Skin epidermis (tissue), 12 donors: ENCODE results near the gene MGAT5.
"Not testable (repeated sequence)": the region's sequence is repeated elsewhere in the genome, so short reads cannot be mapped to it uniquely, and the experiment has no call there.

Experiments
- H3K27ac ChIP-seq, 21 experiments: fragments of 200-600 bp; sonication (generic) in 11 of 21; one replicate each; pipeline ENCODE4 v1.5.0; 2020; ENCODE audit warnings: mild to moderate bottlenecking in 3 of 21, inconsistent platforms in 2 of 21, moderate library complexity in 2 of 21
- H3K4me3 ChIP-seq, 7 experiments: fragments of 200-600 bp; sonication (generic) in 2 of 7; one replicate each; pipeline ENCODE4 v1.5.0; 2020; ENCODE audit warnings: inconsistent platforms in 2 of 7, mild to moderate bottlenecking in 2 of 7, moderate library complexity in 1 of 7

Gene MGAT5

GRCh38 chr2:134465228-134466105 is 211.6 kb downstream of the MGAT5 start:
- H3K27ac ChIP-seq: no peak overlapping the region

DNA sequence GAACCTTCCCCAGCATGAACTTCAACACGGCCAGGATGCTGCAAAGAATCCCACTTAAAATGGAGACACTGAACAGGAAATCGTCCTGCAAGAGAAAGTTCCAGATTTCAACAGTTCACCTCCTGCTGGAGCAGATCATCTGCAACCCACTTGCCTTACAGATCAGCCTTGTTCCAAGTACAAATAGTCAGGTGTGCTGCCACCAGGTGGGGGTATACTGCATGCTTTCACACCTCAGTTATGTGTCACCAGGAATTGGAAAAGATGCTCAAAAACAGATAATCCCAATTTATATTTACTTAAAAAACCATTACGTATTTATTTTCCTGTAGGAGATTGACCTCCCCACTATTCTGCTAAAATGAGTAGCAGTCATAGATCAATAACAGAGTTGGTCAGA is 212.3 kb downstream of the MGAT5 start:
- Histone ChIP-seq H3K4me3 (no peak overlapping the region), H3K27ac (no peak overlapping the region)

More at GRCh38 chr2:134465228-134466105, 211.6 kb downstream of the MGAT5 start:
- H3K4me3 ChIP-seq: no peak overlapping the region

- H3K27ac ChIP-seq: no peak overlapping the region
These were observed 214.3 kb downstream of the MGAT5 start for GRCh38 chr2:134468164-134468563.

DNA sequence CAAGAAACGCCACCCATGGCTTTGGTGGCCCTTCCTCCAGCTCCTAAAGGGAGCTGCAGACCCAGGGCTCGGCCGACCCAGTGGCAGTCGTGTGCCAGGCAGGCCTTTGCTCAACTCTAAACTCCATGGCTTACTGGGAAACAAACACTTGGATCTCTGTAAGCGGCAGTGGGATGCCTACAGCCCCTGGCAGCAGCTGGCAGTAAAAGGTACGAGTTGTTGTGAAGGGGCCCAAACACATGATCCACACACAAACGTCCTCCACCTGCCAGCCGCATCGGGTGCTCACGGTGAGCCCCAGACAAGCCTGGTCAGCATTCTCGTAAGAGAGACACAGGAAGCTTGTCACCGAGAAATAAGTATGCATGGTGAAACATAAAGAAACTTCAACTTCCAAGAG is 214.9 kb downstream of the MGAT5 start:
- H3K4me3 ChIP-seq: no peak overlapping the region
- no peak overlapping the region for H3K27ac ChIP-seq

More at GRCh38 chr2:134468164-134468563, 214.3 kb downstream of the MGAT5 start:
- no peak overlapping the region for H3K4me3 ChIP-seq

- H3K4me3 ChIP-seq: no peak overlapping the region
- no peak overlapping the region for H3K27ac ChIP-seq
These were observed 215.7 kb downstream of the MGAT5 start for GRCh38 chr2:134469516-134470115.

GRCh38 chr2:134470561-134471168 is 216.8 kb downstream of the MGAT5 start:
- no peak overlapping the region for H3K4me3 ChIP-seq
- H3K27ac ChIP-seq: no peak overlapping the region

GRCh38 chr2:134476982-134477381 is 223.1 kb downstream of the MGAT5 start:
- H3K27ac ChIP-seq, H3K4me3 ChIP-seq: not testable (repeated sequence)

DNA sequence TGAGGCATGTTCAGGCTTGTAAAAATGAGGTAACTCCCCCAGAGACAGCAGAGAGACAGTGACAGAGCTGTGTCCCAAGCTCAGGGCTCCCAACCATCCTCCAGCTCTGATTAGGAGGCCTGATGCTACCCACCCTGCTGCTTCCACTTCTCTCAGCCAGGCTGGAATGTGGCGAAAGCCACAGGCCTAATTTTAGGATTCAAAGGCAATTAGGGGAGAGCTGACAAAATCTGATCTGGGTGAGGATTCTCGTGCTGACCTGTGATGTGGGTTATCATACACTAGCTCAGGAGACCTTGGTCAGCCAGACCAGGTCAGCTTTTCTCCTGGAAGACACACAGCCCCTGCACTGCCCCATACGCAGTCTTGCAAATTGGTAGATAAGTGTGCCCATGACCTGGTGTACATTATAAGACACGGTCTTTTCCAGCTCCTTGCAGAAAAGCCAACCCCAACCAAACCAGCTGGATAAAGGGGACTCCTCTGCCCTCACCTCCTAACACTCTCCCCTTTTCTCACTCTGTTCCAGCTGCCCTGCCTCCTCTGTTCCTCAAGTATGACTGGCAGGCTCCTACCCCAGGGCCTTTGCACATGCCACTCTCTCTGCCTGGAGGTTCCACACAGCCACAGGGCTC is 225.9 kb downstream of the MGAT5 start:
- no peak overlapping the region for H3K4me3 ChIP-seq
- no peak overlapping the region for H3K27ac ChIP-seq

GRCh38 chr2:134482131-134482723 is 228.4 kb downstream of the MGAT5 start:
- Histone ChIP-seq H3K4me3 (no peak overlapping the region), H3K27ac (no peak overlapping the region)

DNA sequence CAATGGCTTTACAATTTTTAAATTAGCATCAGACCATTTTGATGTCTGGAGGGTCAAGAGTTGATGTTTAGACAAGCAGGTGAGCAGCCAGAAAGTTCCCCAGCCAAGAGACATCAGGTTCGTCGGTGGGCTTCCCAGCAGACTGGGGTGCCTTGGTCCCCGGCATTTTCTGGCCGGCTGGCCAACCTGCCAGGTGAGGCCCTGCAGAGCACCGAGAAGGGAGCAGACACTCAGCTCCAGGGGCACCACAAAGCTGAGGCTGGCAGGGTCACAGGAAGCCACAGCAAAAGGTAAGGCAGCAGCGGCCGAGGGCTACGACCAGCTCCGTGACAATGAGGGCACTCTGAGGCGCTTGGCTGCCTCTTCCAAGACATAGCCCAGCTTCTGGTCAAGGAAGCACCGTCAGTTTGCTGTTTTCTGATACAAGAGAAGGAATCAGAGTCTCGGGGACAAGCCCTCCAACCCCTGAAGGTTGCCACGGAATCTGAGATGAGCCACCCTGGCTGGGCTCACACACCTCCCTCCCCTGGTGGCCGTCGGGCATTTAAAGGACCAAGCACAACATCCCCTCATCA is 229.0 kb downstream of the MGAT5 start:
- Histone ChIP-seq H3K4me3 (no peak overlapping the region), H3K27ac (no peak overlapping the region)

GRCh38 chr2:134489732-134490384 is 236.0 kb downstream of the MGAT5 start:
- H3K27ac ChIP-seq: no peak overlapping the region
- H3K4me3 ChIP-seq: no peak overlapping the region

GRCh38 chr2:134490559-134490958 is 236.7 kb downstream of the MGAT5 start:
- Histone ChIP-seq H3K4me3 (no peak overlapping the region), H3K27ac (no peak overlapping the region)

GRCh38 chr2:134491022-134491421 is 237.2 kb downstream of the MGAT5 start:
- Histone ChIP-seq H3K4me3 (no peak overlapping the region), H3K27ac (no peak overlapping the region)

- no peak overlapping the region for H3K27ac ChIP-seq
These were observed 238.0 kb downstream of the MGAT5 start for GRCh38 chr2:134491771-134492441.

GRCh38 chr2:134493797-134494196 is 239.9 kb downstream of the MGAT5 start:
- no peak overlapping the region for H3K27ac ChIP-seq
- H3K4me3 ChIP-seq: no peak overlapping the region

More at GRCh38 chr2:134491771-134492441, 238.0 kb downstream of the MGAT5 start:
- no peak overlapping the region for H3K4me3 ChIP-seq

GRCh38 chr2:134498654-134499053 is 244.8 kb downstream of the MGAT5 start:
- Histone ChIP-seq H3K4me3 (no peak overlapping the region), H3K27ac (no peak overlapping the region)

- Histone ChIP-seq H3K4me3 (no peak overlapping the region), H3K27ac (no peak overlapping the region)
These were observed 245.5 kb downstream of the MGAT5 start for GRCh38 chr2:134499307-134499926.
